Right cardiac atrium (tissue), 5 donors: ENCODE data around the gene HTR7. TPM values are rescaled to one million over a fixed set of nuclear protein-coding genes. Genes with fewer than 3 reads are reported as not detected.

Experiments
- ATAC-seq, 2 donors: fragments of 200-7000 bp; cut with Tn5 transposase; one replicate each; pipeline versions ENCODE4 v1.8.0 to v1.9.1; 2020; ENCODE audit warnings: moderate library complexity in 2 of 2, mild to moderate bottlenecking in 1 of 2
- DNase-seq, 3 donors: peaks; one replicate each; pipeline ENCODE4 v3.0.0-alpha.2; 2020
- H3K27ac ChIP-seq: one replicate; pipeline ENCODE4 v1.5.1; 2013; ENCODE audit warnings: mild to moderate bottlenecking, low read length, control low read depth, moderate library complexity
- H3K27me3 ChIP-seq: one replicate; pipeline ENCODE4 v1.6.1; 2013; ENCODE audit not compliant: control insufficient read depth, insufficient read depth
- H3K4me1 ChIP-seq: one replicate; pipeline ENCODE4 v1.6.1; 2013; ENCODE audit warnings: low read length; ENCODE audit not compliant: control insufficient read depth, insufficient read depth
- H3K4me3 ChIP-seq: one replicate; pipeline ENCODE4 v1.5.1; 2013; ENCODE audit warnings: low read length, control low read depth
- H3K9me3 ChIP-seq: one replicate; pipeline ENCODE4 v1.6.1; 2013; ENCODE audit warnings: low read length; ENCODE audit not compliant: control insufficient read depth
- WGBS: extraction: QIAGEN DNeasy Blood & Tissue Kit; methylation state at CpG from one replicate; pipeline ENCODE4 v1.1.7; 2013; 5-methylcytosine and 5-hydroxymethylcytosine counted together
- intact Hi-C, 4 donors: fragments of 100-400 bp; cut with DNase I; formaldehyde crosslinking; loops; one replicate each; pipeline versions ENCODE4 v1.11.0 to v1.14.0; 2022 to 2023
- polyA plus RNA-seq: library from polyadenylated mRNA; stranded (reverse); fragments of 200-250 nt; gene quantifications from one replicate; pipeline ENCODE4 v1.2.3, GENCODE V29; 2013
- total RNA-seq, 4 donors: library from RNA; stranded (reverse); fragmentation: NEBNext Ultra II Directional; extraction: Animal tissue kit (Norgen Biotek cat#: 25700); gene quantifications; one replicate each; pipeline ENCODE4 v1.2.1, GENCODE V29; 2021
- donor health status: healthy with polysubstance abuse.
- donor health status: DM: no; HTN: yes; CAD: no.
- donor health status: DM: no; HTN: no; CAD: no.
- donor health status: DM: no; HTN: yes; CAD: no; lungs with severe emphysema.
- donor health status: DM: yes; HTN: yes; CAD: no.

HTR7 gene
- total and polyA plus RNA-seq, 5 donors, result 0.14 to 0.58 (median 0.20) TPM

DNA sequence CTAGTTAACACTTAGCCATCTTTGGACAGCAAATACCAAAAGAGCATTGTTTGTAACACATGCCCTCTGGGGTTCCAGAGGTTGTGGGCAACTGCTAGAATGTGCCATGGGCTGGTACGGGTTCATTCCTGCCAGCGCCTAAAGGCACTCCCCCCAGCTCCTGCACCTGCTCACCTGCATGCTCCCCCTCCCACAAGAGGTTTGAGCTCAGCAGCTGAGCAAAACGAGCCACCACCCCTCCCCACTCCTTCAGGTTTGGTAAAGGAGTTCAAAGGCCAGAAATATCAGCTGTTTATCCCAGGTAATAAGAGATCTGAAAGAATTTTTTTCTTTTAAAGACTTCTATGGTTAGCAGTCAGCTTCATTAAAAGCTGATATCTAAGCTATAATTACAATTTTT, 53.5 kb downstream of the HTR7 start:
- 67% methylated on average over 3 of the region's 3 CpGs for WGBS
- no peaks in the 10 kb centered on the region for H3K27me3 ChIP-seq
- DNase-seq (no peak), ATAC-seq (no peak)
- H3K9me3 ChIP-seq, result no peaks in the 10 kb centered on the region
- H3K27ac ChIP-seq, result no peak overlapping the region
- intact Hi-C loops, result no loop called here
- H3K4me3 ChIP-seq, result no peak overlapping the region
- no peaks in the 10 kb centered on the region for H3K4me1 ChIP-seq

DNA sequence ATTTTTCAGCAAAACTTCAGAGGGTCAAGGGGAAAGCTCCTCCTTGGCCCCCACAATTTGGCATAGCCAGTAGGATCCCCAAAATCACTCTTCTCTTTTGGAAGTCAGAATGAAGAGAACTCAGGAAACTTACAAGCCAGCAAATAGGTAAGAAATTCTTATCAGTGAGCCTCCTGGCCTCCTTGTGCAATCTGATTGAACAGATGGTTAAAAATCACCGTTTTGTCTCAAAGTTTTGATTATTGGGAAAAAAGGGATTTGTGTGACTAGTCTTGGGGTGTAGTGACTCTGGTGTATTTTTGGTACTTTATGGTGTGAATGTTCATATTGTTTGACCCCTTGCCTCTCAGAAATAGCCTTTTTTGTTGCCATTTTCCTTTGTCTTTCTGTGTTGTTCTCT, 56.2 kb downstream of the HTR7 start:
- WGBS, result 73% methylated on average over 1 of the region's 1 CpG
- H3K4me3 ChIP-seq, result no peak overlapping the region
- no peak overlapping the region for H3K27ac ChIP-seq
- no peak for ATAC-seq
- no peaks in the 10 kb centered on the region for H3K4me1 ChIP-seq
- H3K27me3 ChIP-seq, result no peaks in the 10 kb centered on the region
- no peaks in the 10 kb centered on the region for H3K9me3 ChIP-seq
- DNase-seq, result no peak
- intact Hi-C loops, result no loop called here

DNA sequence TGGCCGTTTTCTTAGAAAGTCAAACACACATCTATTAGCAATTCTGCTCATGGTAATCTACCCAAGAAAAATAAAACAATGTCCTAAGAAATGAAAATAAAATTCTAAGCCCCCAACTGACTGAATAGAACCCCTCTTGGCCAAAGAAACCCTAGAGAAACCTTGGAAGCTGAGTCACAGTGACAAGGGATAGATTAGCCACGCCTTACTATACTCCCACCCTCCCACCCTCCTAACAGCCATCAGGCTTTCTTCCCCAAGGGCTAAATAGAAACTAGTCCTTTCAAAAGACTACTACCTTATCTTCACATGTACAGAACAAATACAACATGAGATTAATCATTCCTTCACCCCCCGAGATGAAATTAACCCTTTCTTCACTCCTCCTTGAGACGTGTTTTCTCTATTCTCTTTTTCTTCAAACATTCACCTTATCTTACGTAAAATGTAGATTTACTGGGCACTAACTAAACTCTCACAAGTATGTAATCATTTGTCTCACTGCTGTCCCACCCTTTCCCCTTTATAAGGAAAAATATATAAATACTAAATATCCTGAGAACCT, 57.5 kb downstream of the HTR7 start:
- ATAC-seq (no peak), DNase-seq (no peak)
- no peaks in the 10 kb centered on the region for H3K27me3 ChIP-seq
- H3K4me1 ChIP-seq, result no peaks in the 10 kb centered on the region
- WGBS, result 73% methylated on average over 5 of the region's 5 CpGs
- no peak overlapping the region for H3K27ac ChIP-seq
- H3K9me3 ChIP-seq, result no peaks in the 10 kb centered on the region
- intact Hi-C loops, result no loop called here
- no peak overlapping the region for H3K4me3 ChIP-seq

DNA sequence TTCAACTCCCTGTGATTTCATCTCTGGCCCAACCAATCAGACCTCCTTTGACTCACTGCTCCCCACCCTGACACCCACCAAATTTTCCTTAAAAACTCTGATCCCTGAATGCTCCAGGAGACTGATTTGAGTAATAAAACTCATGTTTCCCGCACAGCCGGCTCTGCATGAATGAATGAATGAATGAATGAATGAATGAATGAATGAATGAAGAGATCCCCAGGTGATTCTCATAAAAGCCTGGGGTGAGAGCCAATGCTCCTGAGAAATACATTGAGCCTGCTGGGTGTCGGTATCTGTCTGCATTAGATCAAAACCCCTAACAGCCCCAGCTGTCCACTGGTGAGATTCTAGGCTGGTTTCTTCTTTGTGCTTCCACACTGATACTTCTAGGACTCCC, 58.7 kb downstream of the HTR7 start:
- 95% methylated on average over 3 of the region's 3 CpGs for WGBS
- H3K4me1 ChIP-seq, result no peaks in the 10 kb centered on the region
- no peaks in the 10 kb centered on the region for H3K27me3 ChIP-seq
- DNase-seq (no peak), ATAC-seq (no peak)
- H3K9me3 ChIP-seq, result no peaks in the 10 kb centered on the region
- no peak overlapping the region for H3K27ac ChIP-seq
- intact Hi-C loops, result no loop called here
- H3K4me3 ChIP-seq, result no peak overlapping the region

DNA sequence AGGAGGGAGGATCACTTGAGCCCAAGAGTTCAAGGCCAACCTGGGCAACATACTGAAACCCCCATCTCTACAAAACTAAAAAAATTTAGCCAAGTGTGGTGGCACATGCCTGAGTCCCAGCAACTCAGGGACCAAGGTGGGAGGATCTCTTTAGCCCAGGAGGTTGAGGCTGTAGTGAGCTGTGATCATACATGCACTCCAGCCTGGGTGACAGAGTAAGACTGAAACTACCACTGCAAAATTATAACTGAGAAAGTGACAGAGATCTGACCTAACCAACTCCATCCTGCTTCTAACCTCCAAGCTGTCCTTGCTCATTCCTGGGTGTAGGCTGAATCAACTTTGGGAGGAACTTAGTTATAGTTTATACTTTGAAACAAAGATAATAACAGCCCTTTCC, 59.4 kb downstream of the HTR7 start:
- Histone ChIP-seq H3K4me3 (no peak overlapping the region), H3K27ac (no peak overlapping the region), H3K9me3 (no peaks in the 10 kb centered on the region), H3K4me1 (no peaks in the 10 kb centered on the region), H3K27me3 (no peaks in the 10 kb centered on the region)
- DNase-seq, result no peak
- no peak for ATAC-seq
- intact Hi-C loops, result no loop called here

DNA sequence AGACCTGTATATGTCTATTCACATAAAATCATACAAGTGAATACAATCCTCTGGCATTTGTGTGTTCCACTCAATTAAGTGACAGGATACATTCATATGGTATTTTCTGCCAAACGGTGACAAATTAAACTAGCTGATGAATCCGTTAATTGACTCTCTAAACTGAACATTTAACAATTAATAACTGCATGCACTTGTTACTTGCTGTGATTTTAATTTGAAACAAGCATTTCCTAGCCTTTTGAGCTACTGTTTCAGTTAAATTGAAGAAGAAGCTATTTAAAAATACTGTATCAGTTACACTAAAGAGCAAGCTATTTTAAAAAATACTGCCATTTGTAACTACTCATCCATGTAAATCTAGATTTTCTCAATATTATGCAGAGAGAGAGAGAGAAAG, 67.4 kb downstream of the HTR7 start:
- DNase-seq (no peak), ATAC-seq (no peak)
- no peak overlapping the region for H3K4me3 ChIP-seq
- 80% methylated on average over 2 of the region's 2 CpGs for WGBS
- intact Hi-C loops, result no loop called here
- no peaks in the 10 kb centered on the region for H3K27me3 ChIP-seq
- no peak overlapping the region for H3K27ac ChIP-seq
- H3K4me1 ChIP-seq, result no peaks in the 10 kb centered on the region
- no peaks in the 10 kb centered on the region for H3K9me3 ChIP-seq

DNA sequence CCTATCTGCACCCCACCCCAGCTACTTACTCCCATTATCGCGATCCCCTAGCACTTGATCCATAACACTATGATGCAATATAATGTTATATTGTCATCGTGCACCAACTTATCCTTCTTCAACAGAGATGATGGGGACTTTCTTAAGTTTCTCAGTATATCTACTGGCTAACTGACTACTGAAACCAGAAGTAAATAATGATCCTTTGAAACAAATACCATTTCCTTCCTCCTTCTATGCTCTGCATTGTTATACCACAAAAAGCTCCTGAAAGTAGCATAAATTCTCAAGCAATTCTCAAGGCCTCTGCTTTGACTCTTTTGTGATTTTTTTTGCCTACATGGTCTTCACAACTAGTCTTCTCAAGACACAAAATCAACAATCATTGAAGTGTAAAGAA, 68.9 kb downstream of the HTR7 start:
- no peak overlapping the region for H3K27ac ChIP-seq
- 48% methylated on average over 3 of the region's 3 CpGs for WGBS
- no peaks in the 10 kb centered on the region for H3K9me3 ChIP-seq
- ATAC-seq (no peak), DNase-seq (no peak)
- H3K4me3 ChIP-seq, result no peak overlapping the region
- intact Hi-C loops, result loop anchor here in 1 of 4 donors (10.0 kb wide), 1 partner anchor 994 kb away; no protein-coding TSS in a partner anchor
- no peaks in the 10 kb centered on the region for H3K27me3 ChIP-seq
- H3K4me1 ChIP-seq, result no peaks in the 10 kb centered on the region

DNA sequence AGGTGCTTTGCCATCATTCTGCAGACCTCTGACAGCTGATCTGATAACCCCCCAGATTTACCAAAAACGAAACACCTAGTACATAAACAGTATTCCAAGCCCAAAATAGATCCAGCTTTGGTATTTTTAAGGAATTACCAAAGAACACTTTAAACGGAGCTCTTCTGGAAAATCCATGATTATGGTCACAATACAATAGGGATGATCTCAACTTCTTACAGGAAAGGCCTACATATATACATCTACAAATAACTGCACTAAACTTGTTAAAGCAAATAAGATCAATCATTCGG, 69.7 kb downstream of the HTR7 start:
- ATAC-seq, result no peak
- H3K9me3 ChIP-seq, result no peaks in the 10 kb centered on the region
- no peaks in the 10 kb centered on the region for H3K27me3 ChIP-seq
- H3K4me1 ChIP-seq, result no peaks in the 10 kb centered on the region
- intact Hi-C loops, result loop anchor here in 1 of 4 donors (10.0 kb wide), 1 partner anchor 993 kb away; no protein-coding TSS in a partner anchor
- DNase-seq, result no peak
- H3K27ac ChIP-seq, result no peak overlapping the region
- 59% methylated on average over 3 of the region's 3 CpGs for WGBS
- no peak overlapping the region for H3K4me3 ChIP-seq

DNA sequence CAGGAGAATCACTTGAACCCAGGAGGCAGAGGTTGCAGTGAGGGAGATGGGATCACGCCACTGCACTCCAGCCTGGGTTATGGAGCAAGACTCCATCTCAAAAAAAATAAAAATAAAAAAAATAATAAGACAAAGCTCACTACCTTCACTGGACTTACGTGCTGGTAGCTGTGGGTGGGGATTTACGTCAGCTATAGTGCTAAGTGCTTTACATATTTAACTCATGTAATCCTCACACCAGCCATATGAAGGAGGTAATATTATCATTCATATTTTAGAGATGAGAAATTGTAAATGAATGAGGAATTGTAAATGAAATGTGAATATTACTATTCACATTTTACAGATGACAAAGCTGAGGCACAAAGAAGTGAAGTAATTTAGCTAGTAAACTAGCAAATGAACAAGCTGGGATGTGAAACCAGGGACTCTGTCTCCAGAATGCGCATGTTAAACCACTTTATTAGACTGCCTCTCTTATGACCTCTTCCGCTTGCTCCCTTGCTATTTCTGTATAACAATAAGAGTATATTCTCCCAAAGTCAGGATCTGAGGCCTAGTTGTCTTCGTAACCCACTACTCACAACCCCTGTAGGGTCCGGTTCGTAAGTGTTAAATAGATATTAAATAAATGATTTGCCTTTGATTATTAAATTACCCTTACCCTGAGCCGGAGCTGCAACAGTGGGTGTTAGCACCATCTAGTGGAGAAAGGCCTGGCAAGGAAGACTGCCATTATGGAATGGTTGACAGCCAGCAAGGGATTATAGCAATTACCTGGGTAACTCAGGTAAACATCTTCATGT, 70.2 kb downstream of the HTR7 start:
- no peak overlapping the region for H3K27ac ChIP-seq
- no peaks in the 10 kb centered on the region for H3K27me3 ChIP-seq
- no peak overlapping the region for H3K4me3 ChIP-seq
- 63% methylated on average over 9 of the region's 9 CpGs for WGBS
- ATAC-seq (peak in 1 of 2 donors; percentile 60), DNase-seq (peak in 1 of 3 donors; percentile 59)
- H3K4me1 ChIP-seq, result no peaks in the 10 kb centered on the region
- intact Hi-C loops, result loop anchor here in 1 of 4 donors (10.0 kb wide), 1 partner anchor 993 kb away; no protein-coding TSS in a partner anchor
- H3K9me3 ChIP-seq, result no peaks in the 10 kb centered on the region

DNA sequence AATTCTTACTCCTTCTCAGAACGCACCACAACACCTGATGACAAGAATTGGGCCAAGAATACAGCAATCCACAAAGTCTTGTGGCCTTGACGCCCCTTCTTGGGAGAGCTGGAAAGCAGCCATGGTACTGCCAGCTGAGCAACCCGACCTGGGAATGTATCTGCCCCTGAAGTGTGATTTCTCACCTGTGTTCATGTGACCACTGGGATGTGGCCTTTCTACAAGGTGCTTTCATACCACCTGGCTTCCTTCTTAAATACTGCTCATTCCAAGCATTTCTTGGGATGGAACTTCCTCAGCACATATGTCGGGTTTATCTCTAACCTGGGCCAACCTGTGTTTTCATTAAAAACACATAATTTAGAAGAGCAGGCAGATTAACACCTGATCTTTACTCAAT, 72.1 kb downstream of the HTR7 start:
- WGBS, result 80% methylated on average over 4 of the region's 4 CpGs
- ATAC-seq (no peak), DNase-seq (no peak)
- H3K4me3 ChIP-seq, result no peak overlapping the region
- H3K27me3 ChIP-seq, result no peaks in the 10 kb centered on the region
- intact Hi-C loops, result loop anchor here in 1 of 4 donors (10.0 kb wide), 1 partner anchor 991 kb away; no protein-coding TSS in a partner anchor
- no peaks in the 10 kb centered on the region for H3K9me3 ChIP-seq
- H3K27ac ChIP-seq, result no peak overlapping the region
- H3K4me1 ChIP-seq, result no peaks in the 10 kb centered on the region

DNA sequence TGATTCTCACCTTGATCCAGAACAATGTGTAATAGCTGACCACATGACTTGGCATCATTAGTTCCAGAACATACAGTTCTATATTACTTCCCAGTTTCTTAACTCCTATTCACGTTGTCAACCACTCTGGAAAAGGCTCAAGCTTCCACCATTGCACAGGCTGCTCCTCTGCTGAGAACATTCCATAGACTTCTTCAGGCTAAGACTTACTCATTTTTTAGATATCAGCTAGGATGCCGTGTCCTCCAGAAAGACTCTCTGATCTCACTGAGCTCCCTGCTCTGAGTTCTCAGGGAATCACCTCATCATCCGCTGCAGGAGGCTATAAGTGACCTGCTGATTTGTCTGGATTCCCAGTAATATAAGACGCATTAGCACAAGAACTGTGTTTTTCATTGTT, 73.1 kb downstream of the HTR7 start:
- no peak for ATAC-seq
- no peaks in the 10 kb centered on the region for H3K27me3 ChIP-seq
- no peak overlapping the region for H3K4me3 ChIP-seq
- 79% methylated on average over 4 of the region's 4 CpGs for WGBS
- intact Hi-C loops, result loop anchor here in 1 of 4 donors (10.0 kb wide), 1 partner anchor 990 kb away; no protein-coding TSS in a partner anchor
- DNase-seq, result no peak
- no peaks in the 10 kb centered on the region for H3K9me3 ChIP-seq
- no peaks in the 10 kb centered on the region for H3K4me1 ChIP-seq
- H3K27ac ChIP-seq, result no peak overlapping the region
